SK-N-SH treated with all-trans-retinoic acid at 6 μM for 48 hours (cell line): ENCODE measurements around the gene PCDHB11.
"Not testable (repeated sequence)": the region's sequence is repeated elsewhere in the genome, so short reads cannot be mapped to it uniquely, and the experiment has no call there.

Experiments
- ATAC-seq: fragments of 200-7000 bp; cut with Tn5 transposase; 3 replicates; pipeline ENCODE4 v1.9.1; 2020; ENCODE audit warnings: mild to moderate bottlenecking, moderate library complexity
- ARNTL ChIP-seq: fragments of 450-650 bp; formaldehyde crosslinking; IDR thresholded peaks from 2 replicates; pipeline ENCODE4 v1.5.0; 2020; ENCODE audit warnings: low read depth, mild to moderate bottlenecking, moderate library complexity, borderline replicate concordance
- BACH2 ChIP-seq: fragments of 250-450 bp; sonication (Bioruptor Pico); IDR thresholded peaks from 2 replicates; pipeline ENCODE4 v1.9.0; 2021; ENCODE audit warnings: mild to moderate bottlenecking, borderline replicate concordance
- ESRRG ChIP-seq: fragments of 250-450 bp; sonication (Bioruptor Pico); IDR thresholded peaks from 2 replicates; pipeline ENCODE4 v1.6.1; 2021; ENCODE audit warnings: mild to moderate bottlenecking
- GLIS3 ChIP-seq: fragments of 250-450 bp; sonication (Bioruptor Pico); IDR thresholded peaks from 2 replicates; pipeline ENCODE4 v1.5.0; 2020; ENCODE audit warnings: mild to moderate bottlenecking, moderate library complexity
- ISL1 ChIP-seq: fragments of 250-450 bp; sonication (Bioruptor Pico); IDR thresholded peaks from 2 replicates; pipeline ENCODE4 v2.1.2; 2022; ENCODE audit warnings: mild to moderate bottlenecking, moderate library complexity
- OSR1 ChIP-seq: fragments of 250-450 bp; sonication (Bioruptor Pico); IDR thresholded peaks from 2 replicates; pipeline ENCODE4 v1.8.0; 2022; ENCODE audit warnings: moderate library complexity, mild to moderate bottlenecking, inconsistent platforms
- SNAI2 ChIP-seq: fragments of 250-450 bp; sonication (Bioruptor Pico); IDR thresholded peaks from 2 replicates; pipeline ENCODE4 v1.5.0; 2020; ENCODE audit warnings: mild to moderate bottlenecking, moderate library complexity
- TOX ChIP-seq: fragments of 250-450 bp; sonication (Bioruptor Pico); IDR thresholded peaks from 2 replicates; pipeline ENCODE4 v1.8.0; 2021; ENCODE audit warnings: mild to moderate bottlenecking, moderate library complexity, borderline replicate concordance
- ZC3H10 ChIP-seq: fragments of 250-450 bp; sonication (Bioruptor Pico); IDR thresholded peaks from 2 replicates; pipeline ENCODE4 v1.5.1; 2021; ENCODE audit warnings: mild to moderate bottlenecking, moderate library complexity
- ZFP3 ChIP-seq: fragments of 250-450 bp; sonication (Bioruptor Pico); IDR thresholded peaks from 2 replicates; pipeline ENCODE4 v1.5.0; 2020; ENCODE audit warnings: mild to moderate bottlenecking, moderate library complexity
- ZFP30 ChIP-seq: fragments of 450-650 bp; formaldehyde crosslinking; IDR thresholded peaks from 2 replicates; pipeline ENCODE4 v1.5.0; 2022; ENCODE audit warnings: mild to moderate bottlenecking, moderate library complexity
- ZNF565 ChIP-seq: fragments of 450-650 bp; formaldehyde crosslinking; conservative IDR thresholded peaks from 2 replicates; pipeline ENCODE4 v1.5.0; 2020; ENCODE audit warnings: low read depth, mild to moderate bottlenecking, moderate library complexity
- ZNF70 ChIP-seq: fragments of 450-650 bp; formaldehyde crosslinking; IDR thresholded peaks from 2 replicates; pipeline ENCODE4 v1.5.0; 2020; ENCODE audit warnings: mild to moderate bottlenecking, moderate library complexity
- ZNF8 ChIP-seq: fragments of 450-650 bp; formaldehyde crosslinking; IDR thresholded peaks from 2 replicates; pipeline ENCODE4 v1.5.0; 2020; ENCODE audit warnings: mild to moderate bottlenecking, moderate library complexity
- TF ChIP-seq, protein P1 (sequence below): fragments of 250-450 bp; sonication (Bioruptor Pico); IDR thresholded peaks from 2 replicates; pipeline ENCODE4 v1.5.1; 2020; ENCODE audit warnings: low read depth, mild to moderate bottlenecking, moderate library complexity
- TF ChIP-seq, protein P2 (sequence below): fragments of 250-450 bp; sonication (Bioruptor Pico); IDR thresholded peaks from 2 replicates; pipeline ENCODE4 v1.8.0; 2021; ENCODE audit warnings: low read depth, mild to moderate bottlenecking, moderate library complexity, borderline replicate concordance
- TF ChIP-seq, protein P3 (sequence below): fragments of 250-450 bp; sonication (Bioruptor Pico); IDR thresholded peaks from 2 replicates; pipeline ENCODE4 v1.5.1; 2021; ENCODE audit warnings: mild to moderate bottlenecking, moderate library complexity
- TF ChIP-seq, protein P4 (sequence below): fragments of 250-450 bp; sonication (Bioruptor Pico); IDR thresholded peaks from 2 replicates; pipeline ENCODE4 v1.5.0; 2020; ENCODE audit warnings: mild to moderate bottlenecking, moderate library complexity

Gene PCDHB11

DNA sequence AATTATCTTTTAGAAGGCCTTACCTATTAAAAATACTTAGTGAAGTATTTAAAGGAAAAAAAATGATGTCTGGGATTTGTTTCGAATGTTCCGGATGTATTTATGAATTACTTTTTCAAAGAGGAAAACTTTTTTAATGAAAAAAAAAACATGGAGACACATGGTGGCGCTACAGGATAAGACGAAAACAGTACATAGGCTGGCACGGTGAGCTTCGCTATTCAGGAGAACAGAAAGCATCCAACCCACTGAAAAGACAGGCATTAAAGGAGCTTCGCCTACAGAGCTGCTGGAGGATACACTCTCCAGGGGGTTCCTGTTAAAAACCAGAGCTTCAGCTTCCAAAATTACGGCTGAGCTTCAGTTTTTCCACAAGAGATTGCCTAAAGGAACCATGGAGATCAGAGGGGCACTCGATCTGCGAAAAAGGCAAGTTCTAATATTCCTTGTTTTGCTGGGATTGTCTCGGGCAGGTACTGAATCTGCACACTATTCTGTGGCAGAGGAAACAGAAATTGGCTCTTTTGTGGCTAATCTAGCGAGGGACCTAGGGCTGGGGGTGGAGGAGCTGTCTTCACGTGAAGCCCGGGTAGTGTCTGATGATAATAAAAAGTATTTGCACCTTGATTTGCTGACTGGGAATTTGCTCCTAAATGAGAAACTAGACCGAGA is 23.8 kb downstream of the PCDHB11 start, which contains the start of gene PCDHB14:
Gene PCDHB14 (plus strand): TSS at position 232 of the 672 bp plus-strand sequence. CDS start 163 bp downstream, at position 395.
- no peak for TF ChIP-seq BACH2 (CRISPR knock-in tag)
- TF ChIP-seq, protein P1, sequence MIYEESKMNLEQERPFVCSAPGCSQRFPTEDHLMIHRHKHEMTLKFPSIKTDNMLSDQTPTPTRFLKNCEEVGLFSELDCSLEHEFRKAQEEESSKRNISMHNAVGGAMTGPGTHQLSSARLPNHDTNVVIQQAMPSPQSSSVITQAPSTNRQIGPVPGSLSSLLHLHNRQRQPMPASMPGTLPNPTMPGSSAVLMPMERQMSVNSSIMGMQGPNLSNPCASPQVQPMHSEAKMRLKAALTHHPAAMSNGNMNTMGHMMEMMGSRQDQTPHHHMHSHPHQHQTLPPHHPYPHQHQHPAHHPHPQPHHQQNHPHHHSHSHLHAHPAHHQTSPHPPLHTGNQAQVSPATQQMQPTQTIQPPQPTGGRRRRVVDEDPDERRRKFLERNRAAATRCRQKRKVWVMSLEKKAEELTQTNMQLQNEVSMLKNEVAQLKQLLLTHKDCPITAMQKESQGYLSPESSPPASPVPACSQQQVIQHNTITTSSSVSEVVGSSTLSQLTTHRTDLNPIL (CRISPR knock-in tag) = no peak
- TF ChIP-seq ZNF565 (CRISPR knock-in tag) = no peak
- TF ChIP-seq ZFP30 (CRISPR knock-in tag) = no peak
- TF ChIP-seq ZNF70 (CRISPR knock-in tag) = no peak
- TF ChIP-seq, protein P2, sequence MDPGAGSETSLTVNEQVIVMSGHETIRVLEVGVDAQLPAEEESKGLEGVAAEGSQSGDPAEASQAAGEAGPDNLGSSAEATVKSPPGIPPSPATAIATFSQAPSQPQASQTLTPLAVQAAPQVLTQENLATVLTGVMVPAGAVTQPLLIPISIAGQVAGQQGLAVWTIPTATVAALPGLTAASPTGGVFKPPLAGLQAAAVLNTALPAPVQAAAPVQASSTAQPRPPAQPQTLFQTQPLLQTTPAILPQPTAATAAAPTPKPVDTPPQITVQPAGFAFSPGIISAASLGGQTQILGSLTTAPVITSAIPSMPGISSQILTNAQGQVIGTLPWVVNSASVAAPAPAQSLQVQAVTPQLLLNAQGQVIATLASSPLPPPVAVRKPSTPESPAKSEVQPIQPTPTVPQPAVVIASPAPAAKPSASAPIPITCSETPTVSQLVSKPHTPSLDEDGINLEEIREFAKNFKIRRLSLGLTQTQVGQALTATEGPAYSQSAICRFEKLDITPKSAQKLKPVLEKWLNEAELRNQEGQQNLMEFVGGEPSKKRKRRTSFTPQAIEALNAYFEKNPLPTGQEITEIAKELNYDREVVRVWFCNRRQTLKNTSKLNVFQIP (CRISPR knock-in tag) = no peak
- TF ChIP-seq TOX (CRISPR knock-in tag) = no peak
- no peak for TF ChIP-seq ZC3H10 (CRISPR knock-in tag)
- no peak for TF ChIP-seq ISL1
- no peak for TF ChIP-seq ARNTL (CRISPR knock-in tag)
- no peak for TF ChIP-seq SNAI2
- no peak for TF ChIP-seq ZFP3 (CRISPR knock-in tag)
- TF ChIP-seq, protein P3, sequence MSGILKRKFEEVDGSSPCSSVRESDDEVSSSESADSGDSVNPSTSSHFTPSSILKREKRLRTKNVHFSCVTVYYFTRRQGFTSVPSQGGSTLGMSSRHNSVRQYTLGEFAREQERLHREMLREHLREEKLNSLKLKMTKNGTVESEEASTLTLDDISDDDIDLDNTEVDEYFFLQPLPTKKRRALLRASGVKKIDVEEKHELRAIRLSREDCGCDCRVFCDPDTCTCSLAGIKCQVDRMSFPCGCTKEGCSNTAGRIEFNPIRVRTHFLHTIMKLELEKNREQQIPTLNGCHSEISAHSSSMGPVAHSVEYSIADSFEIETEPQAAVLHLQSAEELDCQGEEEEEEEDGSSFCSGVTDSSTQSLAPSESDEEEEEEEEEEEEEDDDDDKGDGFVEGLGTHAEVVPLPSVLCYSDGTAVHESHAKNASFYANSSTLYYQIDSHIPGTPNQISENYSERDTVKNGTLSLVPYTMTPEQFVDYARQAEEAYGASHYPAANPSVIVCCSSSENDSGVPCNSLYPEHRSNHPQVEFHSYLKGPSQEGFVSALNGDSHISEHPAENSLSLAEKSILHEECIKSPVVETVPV = no peak
- TF ChIP-seq, protein P4, sequence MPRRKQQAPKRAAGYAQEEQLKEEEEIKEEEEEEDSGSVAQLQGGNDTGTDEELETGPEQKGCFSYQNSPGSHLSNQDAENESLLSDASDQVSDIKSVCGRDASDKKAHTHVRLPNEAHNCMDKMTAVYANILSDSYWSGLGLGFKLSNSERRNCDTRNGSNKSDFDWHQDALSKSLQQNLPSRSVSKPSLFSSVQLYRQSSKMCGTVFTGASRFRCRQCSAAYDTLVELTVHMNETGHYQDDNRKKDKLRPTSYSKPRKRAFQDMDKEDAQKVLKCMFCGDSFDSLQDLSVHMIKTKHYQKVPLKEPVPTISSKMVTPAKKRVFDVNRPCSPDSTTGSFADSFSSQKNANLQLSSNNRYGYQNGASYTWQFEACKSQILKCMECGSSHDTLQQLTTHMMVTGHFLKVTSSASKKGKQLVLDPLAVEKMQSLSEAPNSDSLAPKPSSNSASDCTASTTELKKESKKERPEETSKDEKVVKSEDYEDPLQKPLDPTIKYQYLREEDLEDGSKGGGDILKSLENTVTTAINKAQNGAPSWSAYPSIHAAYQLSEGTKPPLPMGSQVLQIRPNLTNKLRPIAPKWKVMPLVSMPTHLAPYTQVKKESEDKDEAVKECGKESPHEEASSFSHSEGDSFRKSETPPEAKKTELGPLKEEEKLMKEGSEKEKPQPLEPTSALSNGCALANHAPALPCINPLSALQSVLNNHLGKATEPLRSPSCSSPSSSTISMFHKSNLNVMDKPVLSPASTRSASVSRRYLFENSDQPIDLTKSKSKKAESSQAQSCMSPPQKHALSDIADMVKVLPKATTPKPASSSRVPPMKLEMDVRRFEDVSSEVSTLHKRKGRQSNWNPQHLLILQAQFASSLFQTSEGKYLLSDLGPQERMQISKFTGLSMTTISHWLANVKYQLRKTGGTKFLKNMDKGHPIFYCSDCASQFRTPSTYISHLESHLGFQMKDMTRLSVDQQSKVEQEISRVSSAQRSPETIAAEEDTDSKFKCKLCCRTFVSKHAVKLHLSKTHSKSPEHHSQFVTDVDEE (CRISPR knock-in tag) = no peak
- peak; percentile 100 for ATAC-seq

DNA sequence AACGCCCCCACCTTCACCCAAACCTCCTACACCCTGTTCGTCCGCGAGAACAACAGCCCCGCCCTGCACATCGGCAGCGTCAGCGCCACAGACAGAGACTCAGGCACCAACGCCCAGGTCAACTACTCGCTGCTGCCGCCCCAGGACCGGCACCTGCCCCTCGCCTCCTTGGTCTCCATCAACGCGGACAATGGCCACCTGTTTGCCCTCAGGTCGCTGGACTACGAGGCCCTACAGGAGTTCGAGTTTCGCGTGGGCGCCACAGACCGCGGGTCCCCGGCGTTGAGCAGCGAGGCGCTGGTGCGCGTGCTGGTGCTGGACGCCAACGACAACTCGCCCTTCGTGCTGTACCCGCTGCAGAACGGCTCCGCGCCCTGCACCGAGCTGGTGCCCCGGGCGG is 25.4 kb downstream of the PCDHB11 start:
- not testable (repeated sequence) for ATAC-seq

DNA sequence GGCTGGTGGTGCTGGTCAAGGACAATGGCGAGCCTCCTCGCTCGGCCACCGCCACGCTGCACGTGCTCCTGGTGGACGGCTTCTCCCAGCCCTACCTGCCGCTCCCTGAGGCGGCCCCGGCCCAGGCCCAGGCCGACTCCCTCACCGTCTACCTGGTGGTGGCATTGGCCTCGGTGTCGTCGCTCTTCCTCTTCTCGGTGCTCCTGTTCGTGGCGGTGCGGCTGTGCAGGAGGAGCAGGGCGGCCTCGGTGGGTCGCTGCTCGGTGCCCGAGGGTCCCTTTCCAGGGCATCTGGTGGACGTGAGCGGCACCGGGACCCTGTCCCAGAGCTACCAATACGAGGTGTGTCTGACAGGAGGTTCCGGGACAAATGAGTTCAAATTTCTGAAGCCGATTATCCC is 26.0 kb downstream of the PCDHB11 start:
- not testable (repeated sequence) for ATAC-seq

DNA sequence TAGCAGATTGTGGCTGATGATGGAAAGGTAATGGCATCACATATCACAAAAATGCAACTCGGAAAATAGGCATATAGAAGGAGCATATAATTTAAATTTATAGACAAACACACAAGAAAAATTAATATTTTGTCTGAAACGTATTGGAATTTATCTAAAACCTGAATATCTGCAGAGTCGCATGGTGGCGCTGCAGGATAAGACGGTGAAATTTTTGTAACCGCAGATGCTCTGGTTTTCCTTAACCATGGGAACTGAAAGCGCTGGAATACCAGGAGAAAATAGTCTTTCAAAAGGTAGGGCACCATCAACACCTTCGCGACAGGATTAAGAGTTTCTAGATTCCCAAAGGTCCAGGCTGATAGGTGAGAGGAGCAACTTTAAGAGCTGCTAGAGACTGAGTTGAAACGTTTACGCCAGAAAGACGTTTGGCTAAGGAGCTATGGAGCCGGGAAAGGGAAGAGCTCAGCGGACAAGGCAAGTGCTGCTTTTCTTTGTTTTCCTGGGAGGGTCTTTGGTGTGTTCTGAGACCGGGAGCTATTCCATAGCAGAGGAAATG is 34.8 kb downstream of the PCDHB11 start:
- no peak for ATAC-seq
- TF ChIP-seq ZFP3 (CRISPR knock-in tag) = no peak
- no peak for TF ChIP-seq TOX (CRISPR knock-in tag)
- no peak for TF ChIP-seq OSR1 (CRISPR knock-in tag)

DNA sequence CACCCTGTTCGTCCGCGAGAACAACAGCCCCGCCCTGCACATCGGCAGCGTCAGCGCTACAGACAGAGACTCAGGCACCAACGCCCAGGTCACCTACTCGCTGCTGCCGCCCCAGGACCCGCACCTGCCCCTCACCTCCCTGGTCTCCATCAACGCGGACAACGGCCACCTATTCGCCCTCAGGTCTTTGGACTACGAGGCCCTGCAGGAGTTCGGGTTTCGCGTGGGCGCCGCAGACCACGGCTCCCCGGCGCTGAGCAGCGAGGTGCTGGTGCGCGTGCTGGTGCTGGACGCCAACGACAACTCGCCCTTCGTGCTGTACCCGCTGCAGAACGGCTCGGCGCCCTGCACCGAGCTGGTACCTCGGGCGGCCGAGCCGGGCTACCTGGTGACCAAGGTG is 36.5 kb downstream of the PCDHB11 start:
- not testable (repeated sequence) for ATAC-seq

DNA sequence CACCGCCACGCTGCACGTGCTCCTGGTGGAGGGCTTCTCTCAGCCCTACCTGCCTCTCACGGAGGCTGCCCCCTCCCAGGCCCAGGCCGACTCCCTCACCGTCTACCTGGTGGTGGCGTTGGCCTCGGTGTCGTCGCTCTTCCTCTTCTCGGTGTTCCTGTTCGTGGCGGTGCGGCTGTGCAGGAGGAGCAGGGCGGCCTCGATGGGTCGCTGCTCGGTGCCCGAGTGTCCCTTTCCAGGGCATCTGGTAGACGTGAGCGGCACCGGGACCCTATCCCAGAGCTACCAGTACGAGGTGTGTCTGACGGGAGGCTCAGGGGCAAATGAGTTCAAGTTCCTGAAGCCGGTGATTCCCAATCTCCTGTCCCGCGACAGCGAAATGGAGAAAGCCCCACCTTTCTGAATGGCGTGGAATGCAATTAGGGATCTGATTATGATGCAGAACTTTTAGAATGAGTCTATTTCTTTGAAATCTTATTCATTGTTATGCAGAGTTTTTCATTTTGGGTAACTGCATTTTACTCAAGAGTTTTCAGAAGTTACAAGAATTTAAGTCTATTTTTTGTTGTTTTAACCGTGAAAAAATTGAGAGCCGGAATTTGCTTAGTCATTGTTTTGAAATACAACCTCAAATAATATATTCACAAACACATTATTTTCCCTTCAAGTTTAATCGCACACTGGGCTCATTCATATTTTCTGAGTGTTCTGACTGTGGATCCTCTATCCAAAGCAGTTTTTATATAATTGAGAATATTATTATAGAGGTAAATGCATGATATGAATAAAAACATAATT is 37.3 kb downstream of the PCDHB11 start:
- ATAC-seq = no peak
- TF ChIP-seq GLIS3 (CRISPR knock-in tag) (no peak), SNAI2 (no peak), ZFP3 (CRISPR knock-in tag) (no peak), ESRRG (no peak), ZNF8 (CRISPR knock-in tag) (no peak), ARNTL (CRISPR knock-in tag) (no peak)
- TF ChIP-seq, protein P4 (CRISPR knock-in tag) = no peak
- TF ChIP-seq, protein P2 (CRISPR knock-in tag) = no peak
